HCT116 (cell line): Measurements from ENCODE around the gene VWA1. TPM values are rescaled to one million over a fixed set of nuclear protein-coding genes. Genes with fewer than 3 reads are reported as not detected.

Experiments used
- ATAC-seq: fragments of 200-7000 bp; cut with Tn5 transposase; 2 replicates; pipeline ENCODE4 v1.9.1; 2020; ENCODE audit warnings: mild to moderate bottlenecking, moderate library complexity
- BruUV-seq: library from RNA; stranded (reverse); fragments of 400-500 nt; replicated peaks from 2 replicates; lab custom pipeline; 2021; lab: Mats Ljungman, UMichigan
- CTCF ChIA-PET: fragments of 300-600 bp; sonication (Branson Sonifier 250); formaldehyde crosslinking; loops from one replicate; lab custom pipeline; 2021; ENCODE audit warnings: antibody characterized with exemption; lab: Charles Lee
- POLR2A ChIA-PET: fragments of 300-600, 350-600 bp; sonication (Branson Sonifier 250); formaldehyde crosslinking; loops from one replicate; lab custom pipeline; 2021; ENCODE audit warnings: antibody characterized with exemption; lab: Charles Lee
- RAD21 ChIA-PET, 2 experiments: fragments of 300-600 bp; sonication (Branson Sonifier 250); formaldehyde crosslinking; loops; one replicate each; lab custom pipeline; 2023; ENCODE audit warnings: low total read pairs in 2 of 2; ENCODE audit not compliant: uncharacterized antibody in 2 of 2, unreplicated experiment in 2 of 2, low non-redundant PET in 1 of 2; lab: Charles Lee
- DNase-seq: peaks from one replicate; pipeline ENCODE4 v3.0.0-alpha.2; 2010; ENCODE audit warnings: low read depth, low spot score
- H2AFZ ChIP-seq: fragments of 200-600 bp; shearing (Covaris generic), sonication (generic); 2 replicates; pipeline ENCODE4 v1.6.1; 2017; ENCODE audit warnings: low read depth, mixed run types, mixed read lengths, antibody characterized with exemption, low read length; ENCODE audit not compliant: poor library complexity, severe bottlenecking
- H3K27ac ChIP-seq: 2 replicates; pipeline ENCODE4 v1.5.1; 2012; ENCODE audit warnings: low read depth, low read length
- H3K27me3 ChIP-seq: fragments of 200-600 bp; sonication (generic); 2 replicates; pipeline ENCODE4 v1.6.1; 2016; ENCODE audit warnings: mixed run types, low read length, mixed read lengths; ENCODE audit not compliant: insufficient read depth
- H3K36me3 ChIP-seq, 2 experiments: fragments of 200-500 bp in 1 of 2; fragments of 200-600 bp in 1 of 2; sonication (Bioruptor generic) in 1 of 2; sonication (generic) in 1 of 2; 2 replicates each; pipeline versions ENCODE4 v1.5.1 to v1.6.1; 2014 to 2016; ENCODE audit warnings: low read length in 2 of 2, inconsistent platforms in 1 of 2, mixed read lengths in 1 of 2, mixed run types in 1 of 2; ENCODE audit not compliant: insufficient read depth in 2 of 2, control insufficient read depth in 1 of 2
- H3K4me1 ChIP-seq, 2 experiments: fragments of 200-600 bp in 1 of 2; sonication (generic) in 1 of 2; 2 replicates each; pipeline versions ENCODE4 v1.5.1 to v1.6.1; 2012 to 2017; ENCODE audit warnings: low read length in 2 of 2, inconsistent platforms in 1 of 2, mild to moderate bottlenecking in 1 of 2, mixed read lengths in 1 of 2, mixed run types in 1 of 2, moderate library complexity in 1 of 2; ENCODE audit not compliant: insufficient read depth in 2 of 2, control insufficient read depth in 1 of 2
- H3K4me2 ChIP-seq: fragments of 200-600 bp; sonication (generic); 2 replicates; pipeline ENCODE4 v1.6.1; 2017; ENCODE audit warnings: mixed run types, low read length, mixed read lengths
- H3K4me3 ChIP-seq, 2 experiments: fragments of 200-600 bp in 1 of 2; sonication (generic) in 1 of 2; replicated peaks in 1 of 2; 2 replicates each; pipeline ENCODE4 v1.5.1; 2011 to 2016; ENCODE audit warnings: low read length in 2 of 2, control low read depth in 1 of 2, low read depth in 1 of 2, mild to moderate bottlenecking in 1 of 2, mixed read lengths in 1 of 2, mixed run types in 1 of 2
- H3K79me2 ChIP-seq: fragments of 200-600 bp; sonication (generic); 2 replicates; pipeline ENCODE4 v1.6.1; 2017; ENCODE audit warnings: mild to moderate bottlenecking, mixed run types, low read length, moderate library complexity, mixed read lengths; ENCODE audit not compliant: insufficient read depth
- H3K9ac ChIP-seq: fragments of 200-600 bp; sonication (generic); 2 replicates; pipeline ENCODE4 v1.6.1; 2016; ENCODE audit warnings: low read length, mixed read lengths
- H3K9me2 ChIP-seq: fragments of 200-600 bp; sonication (generic), shearing (Covaris generic); 2 replicates; pipeline ENCODE4 v1.6.1; 2017; ENCODE audit warnings: mixed run types, mild to moderate bottlenecking, moderate library complexity; ENCODE audit not compliant: insufficient read depth
- H3K9me3 ChIP-seq, 2 experiments: fragments of 200-500 bp in 1 of 2; fragments of 200-600 bp in 1 of 2; sonication (Bioruptor generic) in 1 of 2; sonication (generic) in 1 of 2; 2 replicates each; pipeline ENCODE4 v1.6.1; 2014 to 2017; ENCODE audit warnings: low read length in 2 of 2, mixed read lengths in 2 of 2, inconsistent platforms in 1 of 2, low read depth in 1 of 2, mild to moderate bottlenecking in 1 of 2, mixed run types in 1 of 2, moderate library complexity in 1 of 2; ENCODE audit not compliant: control insufficient read depth in 1 of 2, insufficient read depth in 1 of 2
- H4K20me1 ChIP-seq: fragments of 200-600 bp; sonication (generic), shearing (Covaris generic); 2 replicates; pipeline ENCODE4 v1.6.1; 2017; ENCODE audit warnings: mixed run types, mild to moderate bottlenecking, moderate library complexity; ENCODE audit not compliant: insufficient read depth
- ATF3 ChIP-seq: IDR thresholded peaks from 2 replicates; pipeline ENCODE4 v1.6.1; 2012
- CBX3 ChIP-seq: IDR thresholded peaks from 2 replicates; pipeline ENCODE4 v1.6.1; 2012; ENCODE audit warnings: low read depth
- CTCF ChIP-seq, 3 experiments: fragments of 200-600 bp in 1 of 3; sonication (generic) in 1 of 3; IDR thresholded peaks in 2 of 3; conservative IDR thresholded peaks in 1 of 3; 2 replicates each; pipeline ENCODE4 v1.5.1; 2012 to 2017; ENCODE audit warnings: low read depth in 2 of 3, low read length in 2 of 3, antibody characterized with exemption in 1 of 3, borderline replicate concordance in 1 of 3, control low read depth in 1 of 3, mild to moderate bottlenecking in 1 of 3, mixed read lengths in 1 of 3, mixed run types in 1 of 3, moderate library complexity in 1 of 3; ENCODE audit not compliant: insufficient read depth in 1 of 3
- ELF1 ChIP-seq: IDR thresholded peaks from 2 replicates; pipeline ENCODE4 v1.6.1; 2012; ENCODE audit warnings: low read depth, borderline replicate concordance
- EZH2 ChIP-seq: fragments of 200-600 bp; sonication (generic); IDR thresholded peaks from 2 replicates; pipeline ENCODE4 v1.6.1; 2017; ENCODE audit warnings: antibody characterized with exemption, mixed run types
- EZH2phosphoT487 ChIP-seq: fragments of 200-600 bp; IDR thresholded peaks from 2 replicates; pipeline ENCODE4 v1.6.1; 2018; ENCODE audit warnings: antibody characterized with exemption, borderline replicate concordance
- FOSL1 ChIP-seq: IDR thresholded peaks from 2 replicates; pipeline ENCODE4 v1.6.1; 2012; ENCODE audit warnings: low read depth
- MAX ChIP-seq: IDR thresholded peaks from 2 replicates; pipeline ENCODE4 v1.6.1; 2012
- REST ChIP-seq: IDR thresholded peaks from 2 replicates; pipeline ENCODE4 v1.6.1; 2012; ENCODE audit warnings: low read depth
- SIN3A ChIP-seq: IDR thresholded peaks from 2 replicates; pipeline ENCODE4 v1.6.1; 2012; ENCODE audit warnings: low read depth
- SP1 ChIP-seq: IDR thresholded peaks from 2 replicates; pipeline ENCODE4 v1.6.1; 2012; ENCODE audit warnings: low read depth
- YY1 ChIP-seq: IDR thresholded peaks from 2 replicates; pipeline ENCODE4 v1.6.1; 2011; ENCODE audit warnings: low read length, low read depth, moderate library complexity, mild to moderate bottlenecking; ENCODE audit not compliant: insufficient replicate concordance; ENCODE audit errors: extremely low read depth
- ZFX ChIP-seq: fragments of 450-650 bp; IDR thresholded peaks from 2 replicates; pipeline ENCODE4 v1.6.1; 2017
- intact Hi-C: fragments of 100-400 bp; cut with micrococcal nuclease; formaldehyde crosslinking; loops from 2 replicates; pipeline ENCODE4 v1.10.0; 2022
- total RNA-seq: library from RNA; stranded (reverse); gene quantifications from one replicate; pipeline ENCODE4 v1.2.1, GENCODE V29; 2021; ENCODE audit not compliant: unreplicated experiment

The VWA1 gene
- total RNA-seq, 1 experiment from 2014 or later: 50.6 TPM

- no peak overlapping the region for H2AFZ ChIP-seq
- H3K27ac ChIP-seq: no peak overlapping the region
- ATAC-seq: no peak
- H3K27me3 ChIP-seq: no peaks in the 10 kb centered on the region
- intact Hi-C loops: no loop called here
- H3K9me2 ChIP-seq: no peaks in the 10 kb centered on the region
- TF ChIP-seq ATF3 (no peak), CTCF (IDR thresholded peaks at IDR 0.05 in 2 of 3, conservative IDR thresholded peaks at IDR 0.05 in 1 of 3; ENCODE audit: borderline replicate concordance in 1 of 3, insufficient read depth in 1 of 3, low read depth in 2 of 3, low read length in 2 of 3) (no peak), REST (no peak), YY1 (no peak), EZH2 (no peak), SP1 (no peak), CBX3 (no peak), MAX (no peak), ZFX (no peak), FOSL1 (no peak), SIN3A (no peak), ELF1 (no peak), EZH2phosphoT487 (no peak)
- no peaks in the 10 kb centered on the region for H3K79me2 ChIP-seq
- ChIA-PET POLR2A (no interaction called here), CTCF (no interaction called here), RAD21 (no interaction called here)
- no TSS peak for BruUV-seq
- no peak overlapping the region for H3K9ac ChIP-seq
- DNase-seq: no peak
- H4K20me1 ChIP-seq: no peaks in the 10 kb centered on the region
- H3K4me3 ChIP-seq: no peak overlapping the region
- H3K4me2 ChIP-seq: no peak overlapping the region
- H3K9me3 ChIP-seq: no peaks in the 10 kb centered on the region
- no peaks in the 10 kb centered on the region for H3K36me3 ChIP-seq
- peaks cover 2 to 10% of the 10 kb centered on the region in 2 experiments; a peak in 2 of 4 replicates for H3K4me1 ChIP-seq
These were observed 25.1 kb downstream of the VWA1 start for GRCh38 chr1:1460540-1461130.
